Epithelial cell of prostate (primary cell): ENCODE results near the gene SBF2.
A peak's percentile ranks its signal among the peaks of the same experiment; 100 is the strongest.
"Not testable (repeated sequence)": the region's sequence is repeated elsewhere in the genome, so short reads cannot be mapped to it uniquely, and the experiment has no call there.

Experiments
- DNase-seq: peaks from one replicate; pipeline ENCODE4 v3.0.0-alpha.2; 2011; ENCODE audit warnings: low read depth, low spot score
- H3K27ac ChIP-seq: fragments of 450-650 bp; 2 replicates; pipeline ENCODE4 v1.5.1; 2017; ENCODE audit warnings: mild to moderate bottlenecking

Gene SBF2

GRCh38 chr11:9977554-9977953 is 316.5 kb downstream of the SBF2 start:
- H3K27ac ChIP-seq, result no peak overlapping the region
- no peak for DNase-seq

DNA sequence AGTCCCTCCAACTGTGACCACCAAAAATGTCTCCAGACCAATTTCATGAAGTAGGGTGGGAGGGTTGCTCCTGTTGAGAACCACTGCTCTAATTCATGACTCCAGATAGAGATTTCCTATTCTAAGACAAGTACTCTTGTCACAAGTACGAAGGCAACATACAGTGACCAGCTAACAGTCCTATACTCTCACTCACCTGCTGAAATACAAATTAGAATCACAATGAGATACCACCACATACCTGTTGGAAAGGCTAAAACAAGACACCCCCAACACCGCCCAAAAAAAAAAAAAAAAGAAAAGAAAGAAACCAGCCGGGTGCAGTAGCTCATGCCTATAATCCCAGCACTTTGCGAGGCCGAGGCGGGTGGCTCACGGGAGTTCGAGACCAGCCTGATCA is 319.6 kb downstream of the SBF2 start:
- DNase-seq, result no peak

DNA sequence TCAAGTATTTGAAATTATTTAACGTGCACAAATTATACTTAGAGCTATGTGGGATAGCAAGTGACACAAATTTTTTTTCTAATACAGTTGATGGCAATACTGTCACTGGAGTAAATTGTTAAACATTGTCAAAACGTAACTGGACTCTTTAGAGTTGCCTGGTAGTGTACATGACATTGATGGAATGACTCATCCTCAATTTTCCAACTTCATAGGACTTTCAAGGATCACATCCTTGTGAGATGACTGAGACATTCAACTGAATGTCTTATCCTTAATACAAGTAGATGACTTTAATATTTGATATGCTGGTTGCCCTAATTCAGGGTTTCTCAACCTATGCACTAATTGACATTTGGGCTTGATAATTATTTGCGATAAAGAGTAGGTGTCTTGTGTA is 320.1 kb downstream of the SBF2 start:
- DNase-seq, result no peak
- no peak overlapping the region for H3K27ac ChIP-seq

More for the DNA sequence above, 319.6 kb downstream of the SBF2 start:
- no peak overlapping the region for H3K27ac ChIP-seq

DNA sequence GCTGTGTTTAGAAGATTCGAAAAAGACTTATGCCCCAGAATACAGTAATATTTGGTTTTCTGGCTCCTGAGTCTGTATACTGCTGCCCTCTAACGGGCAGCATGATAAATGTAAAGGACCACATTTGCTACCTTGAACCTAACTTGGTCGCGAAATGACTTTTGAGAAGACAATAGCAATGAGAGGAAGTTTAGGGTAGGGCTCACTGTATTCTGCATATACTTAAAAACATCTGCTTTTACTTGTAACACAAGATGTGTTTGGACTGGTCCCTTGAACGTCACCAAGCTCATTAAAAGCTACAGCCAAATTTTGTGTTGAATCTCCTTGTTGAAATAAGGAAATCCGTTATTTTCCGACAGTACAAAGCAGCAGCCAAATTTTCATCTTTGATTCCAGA is 321.0 kb downstream of the SBF2 start:
- H3K27ac ChIP-seq, result no peak overlapping the region
- DNase-seq, result no peak

DNA sequence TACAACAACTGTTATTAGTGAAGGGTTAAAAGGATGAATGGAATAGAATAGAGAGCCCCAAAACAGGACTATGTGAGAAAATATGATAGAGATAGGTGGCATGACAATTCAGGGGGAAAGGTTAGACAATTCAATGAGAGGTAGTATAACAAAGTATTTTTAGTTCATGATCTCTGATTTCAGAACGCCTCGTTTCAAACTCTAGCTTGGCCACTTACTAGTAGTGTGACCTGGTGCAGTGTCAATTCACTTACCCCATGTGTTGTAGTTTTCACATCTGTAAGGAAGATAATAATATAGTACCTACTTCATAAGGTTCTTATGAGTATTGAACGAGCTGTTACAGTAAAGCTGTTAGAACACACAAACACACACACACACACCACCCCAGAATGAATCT is 322.1 kb downstream of the SBF2 start:
- DNase-seq, result no peak
- H3K27ac ChIP-seq, result no peak overlapping the region

DNA sequence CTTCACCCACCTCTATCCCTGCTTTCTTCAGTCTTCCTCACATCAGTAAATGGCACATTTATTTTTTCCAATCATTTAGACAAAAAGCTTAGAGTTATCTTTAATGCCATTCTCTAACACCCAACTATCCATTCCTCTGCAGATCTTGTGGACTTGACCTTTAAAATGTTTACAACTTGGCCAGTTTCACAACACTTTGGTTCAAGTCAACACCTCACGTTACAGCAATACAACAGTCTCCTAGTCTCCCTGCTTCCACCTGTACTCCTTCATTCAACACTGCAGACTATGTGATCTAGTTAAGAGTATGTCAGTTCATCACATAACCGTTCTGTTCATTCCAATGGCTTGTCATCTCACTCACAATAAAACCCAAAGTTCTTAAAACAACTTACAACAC is 325.0 kb downstream of the SBF2 start:
- DNase-seq, result no peak
- H3K27ac ChIP-seq, result no peak overlapping the region

DNA sequence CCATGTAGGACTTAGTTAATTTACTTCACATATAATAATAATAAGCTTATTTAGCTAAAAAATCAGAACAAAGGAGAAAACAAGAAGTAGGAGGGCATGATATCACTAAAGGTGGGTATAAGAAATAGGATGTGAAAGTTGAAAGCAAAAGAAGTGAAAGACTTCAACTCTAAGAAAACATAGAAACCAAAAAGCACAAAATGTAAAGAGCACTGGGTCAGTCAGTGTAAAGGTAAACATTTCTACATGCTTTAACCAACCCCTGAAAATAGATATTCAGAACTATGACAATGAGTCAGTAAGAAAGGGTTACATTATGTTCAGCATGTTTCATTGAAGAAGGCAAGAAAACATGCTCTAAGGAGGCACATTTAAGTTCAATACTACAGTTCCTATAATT is 331.3 kb downstream of the SBF2 start:
- no peak overlapping the region for H3K27ac ChIP-seq
- DNase-seq, result no peak

- H3K27ac ChIP-seq, result no peak overlapping the region
- DNase-seq, result no peak
Measured at GRCh38 chr11:9957072-9957471, 336.9 kb downstream of the SBF2 start.

DNA sequence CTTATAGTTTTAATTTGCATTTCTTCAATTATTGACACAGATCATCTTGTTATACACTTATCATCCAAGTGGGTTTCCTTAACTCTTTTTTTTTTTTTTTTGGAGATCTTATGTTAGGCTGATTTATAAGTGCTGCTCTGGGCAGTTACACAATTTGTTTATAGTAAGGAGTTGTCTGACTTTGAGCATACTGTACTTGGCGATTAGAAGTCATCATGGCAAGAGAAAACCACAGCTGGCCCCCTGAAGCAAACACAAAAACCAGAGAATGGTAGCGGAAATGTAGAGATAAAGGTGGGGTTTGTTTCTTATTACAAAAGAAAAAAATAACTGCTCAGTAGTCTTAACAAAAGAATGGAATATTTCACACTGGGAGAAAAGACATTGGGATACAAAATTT is 337.5 kb downstream of the SBF2 start:
- no peak for DNase-seq
- H3K27ac ChIP-seq, result no peak overlapping the region

GRCh38 chr11:9955391-9955790 is 338.6 kb downstream of the SBF2 start:
- H3K27ac ChIP-seq, result no peak overlapping the region
- no peak for DNase-seq

GRCh38 chr11:9953994-9954626 is 339.9 kb downstream of the SBF2 start:
- no peak overlapping the region for H3K27ac ChIP-seq
- no peak for DNase-seq

DNA sequence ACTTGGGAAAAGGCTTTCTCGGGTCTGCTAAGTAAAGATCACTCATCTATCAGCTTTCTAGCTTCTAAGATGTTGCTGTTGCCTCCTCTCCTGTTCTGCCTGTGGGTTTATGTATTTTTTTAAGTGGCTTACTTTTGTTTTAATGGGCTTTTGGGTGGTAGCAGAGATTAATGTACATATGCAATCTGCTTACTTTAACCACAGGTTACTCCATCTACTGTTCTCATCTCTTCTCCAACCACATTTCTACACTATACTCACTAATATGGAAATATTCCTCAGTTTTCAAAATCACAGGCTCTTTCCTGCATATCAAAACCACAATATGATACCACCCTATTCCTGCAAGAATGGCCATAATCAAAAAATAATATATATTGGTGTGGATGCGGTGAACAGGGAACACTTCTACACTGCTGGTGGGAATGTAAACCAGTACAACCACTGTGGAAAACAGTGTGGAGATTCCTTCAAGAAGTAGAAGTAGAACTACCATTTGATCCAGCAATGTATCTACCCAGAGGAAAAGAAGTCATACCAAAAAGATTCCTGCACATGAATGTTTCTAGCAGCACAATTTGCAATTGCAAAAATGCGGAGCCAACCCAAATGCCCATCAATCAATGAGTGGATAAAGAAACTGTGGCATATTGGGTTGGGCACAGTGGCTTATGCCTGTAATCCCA is 341.4 kb downstream of the SBF2 start:
- H3K27ac ChIP-seq, result no peak overlapping the region
- DNase-seq, result no peak

GRCh38 chr11:9951807-9952206 is 342.2 kb downstream of the SBF2 start:
- no peak overlapping the region for H3K27ac ChIP-seq
- no peak for DNase-seq

DNA sequence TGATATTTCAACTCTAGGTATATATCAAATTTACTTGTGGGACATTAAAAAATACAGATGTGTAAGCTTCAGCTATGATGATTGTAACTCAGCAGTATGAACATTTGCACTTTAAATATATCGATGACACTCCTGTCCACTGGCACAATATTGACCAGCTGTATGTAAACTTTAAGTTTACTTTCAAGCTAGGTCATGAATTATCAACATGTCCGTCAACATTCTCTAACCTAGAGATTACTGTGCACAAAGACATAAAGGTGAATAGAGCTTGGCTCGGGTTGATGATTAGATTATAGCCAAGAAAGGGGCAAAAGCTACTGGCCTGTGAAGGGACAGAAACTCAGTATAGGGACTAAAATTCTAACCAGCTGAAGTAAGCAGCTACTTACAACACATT is 343.6 kb downstream of the SBF2 start:
- no peak for DNase-seq
- no peak overlapping the region for H3K27ac ChIP-seq

DNA sequence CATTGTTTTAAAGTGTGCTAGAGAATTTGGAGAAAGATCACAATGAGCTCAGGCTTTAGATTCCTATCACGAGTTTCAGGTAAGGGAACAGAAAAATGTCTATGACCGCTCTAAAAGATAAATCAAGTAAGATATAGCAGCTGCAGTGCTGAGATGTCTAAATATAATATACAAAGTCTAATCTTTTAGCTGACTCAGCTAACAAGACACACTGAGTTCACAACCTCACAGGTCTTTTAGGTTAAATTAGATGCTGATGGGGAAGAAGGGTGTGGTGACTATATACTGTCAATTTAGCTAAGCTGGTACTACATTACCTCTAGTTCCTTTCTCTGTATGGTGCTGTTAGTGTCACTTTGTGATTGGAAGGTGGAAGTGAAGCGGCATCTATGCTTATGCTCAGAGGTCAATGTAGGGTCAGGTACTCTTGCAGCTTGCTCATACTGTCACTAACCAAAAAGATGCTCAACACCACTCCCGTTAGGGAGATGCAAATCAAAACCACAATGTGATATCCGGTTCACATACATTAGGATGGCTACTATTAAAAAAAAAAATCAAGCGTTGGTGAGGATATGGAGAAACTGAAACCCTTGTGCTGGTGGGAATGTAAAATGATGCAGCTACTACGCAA is 346.7 kb downstream of the SBF2 start:
- no peak overlapping the region for H3K27ac ChIP-seq
- DNase-seq, result no peak

GRCh38 chr11:9945680-9946079 is 348.3 kb downstream of the SBF2 start:
- not testable (repeated sequence) for DNase-seq, H3K27ac ChIP-seq

DNA sequence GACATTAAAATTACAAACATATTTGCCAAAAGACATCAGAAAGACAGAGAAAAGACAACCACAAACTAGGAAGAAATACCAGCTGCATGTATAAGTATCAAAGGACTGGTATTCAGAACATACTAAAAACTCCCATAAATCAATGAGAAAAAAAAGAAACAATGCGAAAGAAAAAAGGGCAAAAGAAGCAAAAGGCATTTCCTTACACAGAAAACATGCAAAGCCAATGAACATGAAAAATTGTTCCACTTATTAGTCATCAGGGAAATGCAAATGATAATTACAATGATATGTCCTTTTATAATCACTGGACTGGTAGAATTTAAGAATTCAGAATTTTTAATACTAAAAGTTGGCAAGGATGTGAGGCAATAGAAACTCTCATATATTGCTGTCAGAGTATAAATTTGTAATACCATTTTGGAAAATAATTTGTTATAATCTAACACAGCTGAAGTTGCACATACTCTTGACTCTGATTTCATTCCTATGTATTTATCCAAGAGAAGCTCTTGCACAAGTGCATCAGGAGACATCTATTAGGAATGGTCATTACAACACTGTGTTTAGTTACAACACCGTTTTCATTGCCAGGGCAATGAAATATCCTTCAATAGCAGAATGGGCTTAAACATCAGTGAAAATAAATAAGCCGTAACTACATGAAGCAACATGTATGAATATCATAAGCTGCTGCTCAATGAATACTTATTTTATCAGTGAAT is 350.5 kb downstream of the SBF2 start:
- peak; percentile 20 for DNase-seq
- H3K27ac ChIP-seq, result peak overlapping the region; percentile 20

DNA sequence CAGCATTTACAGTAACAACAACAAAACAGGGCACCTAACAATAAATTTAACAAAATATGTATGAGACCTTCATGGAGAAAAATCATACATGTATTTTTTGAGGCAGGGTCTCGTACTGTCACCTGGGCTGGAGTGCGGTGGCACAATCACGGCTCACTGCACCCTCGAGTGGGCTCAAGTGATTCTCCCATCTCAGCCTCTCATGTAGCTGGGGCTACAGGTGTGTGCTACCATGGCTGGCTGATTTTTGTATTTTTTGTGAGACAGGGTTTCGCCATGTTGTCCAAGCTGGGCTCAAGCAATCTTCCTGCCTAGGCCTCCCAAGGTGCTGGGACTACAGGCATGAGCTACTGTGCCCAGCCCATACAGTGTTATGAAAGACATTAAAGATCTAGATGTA is 352.0 kb downstream of the SBF2 start:
- no peak overlapping the region for H3K27ac ChIP-seq
- no peak for DNase-seq

GRCh38 chr11:9939150-9939549 is 354.9 kb downstream of the SBF2 start:
- DNase-seq, H3K27ac ChIP-seq: not testable (repeated sequence)

- H3K27ac ChIP-seq, result no peak overlapping the region
- no peak for DNase-seq
Measured at GRCh38 chr11:9936754-9937153, 357.3 kb downstream of the SBF2 start.

- not testable (repeated sequence) for DNase-seq, H3K27ac ChIP-seq
Measured at GRCh38 chr11:9932843-9933242, 361.2 kb downstream of the SBF2 start.
